GM21723 (cell line): Measurements from ENCODE around the gene NAA10.

Experiments
- ATAC-seq: cut with Tn5 transposase; IDR thresholded peaks from one replicate; pipeline ENCODE4 v1.9.1; 2021; ENCODE audit warnings: mild to moderate bottlenecking, moderate library complexity; ENCODE audit not compliant: unreplicated experiment

Gene NAA10

GRCh38 chrX:153950127-153950526 lies 15.3 kb upstream of the NAA10 start:
- no peak for ATAC-seq

DNA sequence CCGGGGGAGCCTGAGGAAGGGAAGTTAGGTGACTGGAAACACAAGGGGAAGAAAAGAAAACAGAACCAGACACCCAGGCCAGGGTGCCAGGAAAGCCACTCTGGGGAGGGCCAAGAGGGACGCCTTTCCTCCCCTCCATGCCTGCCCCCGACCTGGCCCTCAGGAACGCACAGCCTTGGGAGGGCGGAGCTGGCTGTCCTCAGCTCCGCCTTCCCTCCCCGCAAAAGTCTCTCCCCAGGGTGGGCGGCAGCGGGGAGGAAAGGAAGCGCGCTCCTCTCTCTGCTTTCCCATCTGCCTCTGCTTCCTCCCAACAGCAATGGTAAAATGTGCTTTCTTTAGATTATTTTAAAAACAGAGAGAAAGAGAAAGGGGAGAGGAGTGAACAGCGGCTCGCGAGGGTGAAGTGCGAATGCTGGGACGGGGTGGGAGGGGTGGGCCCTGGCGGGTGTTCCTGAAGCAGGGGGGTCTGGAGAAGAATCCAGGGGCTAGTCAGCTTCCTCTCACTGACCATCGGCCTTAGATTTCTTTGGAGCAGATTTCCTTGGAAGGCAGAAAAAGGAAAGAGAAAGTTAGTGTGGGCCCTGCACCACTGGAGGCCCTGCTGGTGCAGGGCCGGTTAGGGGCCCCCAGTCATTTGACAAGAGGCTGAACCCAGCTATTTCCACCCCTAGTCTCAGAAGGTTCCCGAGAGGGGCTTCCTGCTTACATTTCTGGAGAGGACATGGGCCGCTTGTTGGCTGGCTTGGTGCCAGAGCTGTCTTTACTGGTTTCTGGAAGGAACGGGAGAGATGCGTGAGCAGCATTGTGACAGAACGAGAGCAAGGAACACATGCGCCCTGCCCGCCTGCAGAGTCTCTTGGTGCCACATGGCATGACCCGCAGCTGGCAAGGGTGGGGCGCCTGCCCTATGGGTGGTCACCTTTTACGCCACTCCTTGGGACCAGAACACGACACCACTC lies 14.3 kb upstream of the NAA10 start:
- ATAC-seq, result no peak

DNA sequence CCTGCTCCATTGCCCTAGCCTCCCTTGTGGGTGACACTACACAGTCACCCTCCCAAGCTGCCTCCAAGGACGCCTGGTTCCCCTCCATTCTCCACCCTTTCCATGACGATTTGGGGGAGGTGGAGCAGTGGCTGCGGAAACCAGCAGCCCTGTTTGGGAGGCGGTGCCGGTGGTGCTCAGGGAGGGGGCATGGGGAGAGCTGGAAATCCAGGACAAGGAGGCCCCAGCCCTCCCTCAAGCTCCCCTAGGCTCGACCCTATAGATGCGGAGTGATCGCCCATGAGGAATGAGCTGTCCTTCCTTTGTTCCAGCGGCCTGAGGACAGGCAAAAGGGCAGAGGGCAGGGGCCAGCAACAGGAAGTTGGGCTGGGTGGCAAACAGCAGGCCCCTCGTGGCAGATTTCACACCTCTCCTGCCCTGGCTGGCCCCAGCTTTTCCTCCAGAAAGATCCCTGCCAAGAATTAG lies 13.2 kb upstream of the NAA10 start:
- no peak for ATAC-seq

DNA sequence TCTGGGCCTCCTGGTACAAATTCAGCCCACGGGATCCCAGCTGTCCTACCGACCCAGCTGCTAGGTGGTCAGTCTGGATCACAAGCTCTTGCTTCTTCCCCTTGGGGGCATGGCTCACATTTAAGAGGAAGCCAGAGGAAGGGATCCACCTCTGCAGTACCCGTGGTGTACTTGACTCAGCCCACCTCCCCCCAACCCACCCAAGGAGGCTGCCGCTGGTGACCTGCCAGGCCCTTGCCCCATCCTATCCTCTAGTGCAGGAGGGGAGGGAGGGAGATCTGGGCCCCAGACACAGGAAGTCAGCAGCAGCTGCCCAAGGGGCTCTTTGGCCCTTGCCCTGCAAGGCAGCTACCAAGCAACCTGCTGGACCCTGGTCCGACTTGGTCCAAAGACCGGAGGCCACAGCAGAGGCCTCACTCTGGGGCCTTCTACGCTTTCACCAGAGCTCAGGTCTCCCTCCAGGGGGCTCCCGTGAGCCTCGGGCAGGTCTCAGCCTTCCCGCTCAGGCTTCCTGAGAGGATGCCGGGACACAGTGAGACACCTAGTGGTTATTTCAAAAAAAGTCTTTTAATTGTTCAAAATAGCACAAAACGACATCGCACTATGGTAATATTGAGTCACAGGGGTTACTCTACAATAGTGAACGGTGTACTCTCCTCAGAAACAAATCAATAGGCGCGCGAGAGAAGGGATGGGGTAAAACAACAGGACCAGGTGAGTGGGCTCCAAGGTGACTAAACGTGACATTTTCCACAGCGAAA lies 12.4 kb upstream of the NAA10 start:
- peak; percentile 75 for ATAC-seq

- no peak for ATAC-seq
These were observed 11.4 kb upstream of the NAA10 start for GRCh38 chrX:153945956-153946943.

GRCh38 chrX:153944800-153945150 lies 9.9 kb upstream of the NAA10 start:
- ATAC-seq, result no peak

- no peak for ATAC-seq
These were observed 9.4 kb upstream of the NAA10 start, which contains the start of gene RENBP for GRCh38 chrX:153944140-153944799. Gene RENBP, minus strand, starts transcription at chrX:153944643. Its CDS starts 33 bp downstream, at chrX:153944610.

- ATAC-seq, result no peak
These were observed 6.8 kb upstream of the NAA10 start for GRCh38 chrX:153941336-153942252.

DNA sequence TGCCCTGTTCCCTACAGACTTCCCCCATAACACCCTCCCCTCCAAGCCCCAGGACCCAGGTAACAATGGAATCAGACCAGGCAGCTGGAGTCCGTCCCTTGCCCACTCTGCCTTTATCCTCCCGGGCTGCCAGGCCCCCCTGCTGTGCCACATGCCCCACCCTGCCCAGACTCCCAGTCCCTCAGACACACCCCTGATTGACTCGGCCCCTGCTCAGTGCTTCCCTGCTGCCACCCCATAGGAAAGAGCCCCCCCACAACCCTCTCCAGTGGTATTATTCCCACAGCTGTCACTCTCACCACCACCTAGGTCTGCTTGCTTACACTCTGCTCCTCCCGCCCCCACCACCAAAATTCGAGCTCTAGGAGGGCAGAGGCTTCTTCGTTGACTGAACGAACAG lies 4.7 kb upstream of the NAA10 start:
- no peak for ATAC-seq

DNA sequence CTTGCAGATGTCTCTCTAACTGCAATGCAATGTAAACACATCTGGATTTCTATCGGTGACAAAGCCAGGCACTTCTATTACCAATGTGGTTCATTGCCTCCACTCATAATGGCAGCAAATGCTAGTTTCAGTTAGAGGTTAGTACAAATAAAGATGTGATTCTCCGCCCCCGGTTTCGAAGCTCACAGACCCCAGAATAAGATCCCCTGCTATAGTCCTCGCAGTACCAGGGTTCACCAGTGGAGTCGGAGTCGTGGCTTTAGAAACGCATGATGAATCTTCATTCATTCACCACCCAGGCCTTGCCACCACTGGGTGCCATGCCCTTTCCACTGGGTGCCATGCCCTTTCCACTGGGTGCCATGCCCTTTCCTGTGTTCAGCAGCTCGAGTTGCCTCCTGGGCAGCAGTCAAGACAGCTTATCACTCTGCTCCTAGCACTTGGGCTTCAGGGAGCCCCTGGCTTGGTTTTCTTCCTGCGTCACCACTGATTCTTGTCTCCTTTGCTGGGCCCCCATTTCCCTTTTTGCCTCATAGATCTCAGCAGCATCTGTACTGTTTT lies 3.5 kb upstream of the NAA10 start:
- ATAC-seq, result no peak

GRCh38 chrX:153937056-153937455 lies 2.2 kb upstream of the NAA10 start:
- ATAC-seq, result no peak

DNA sequence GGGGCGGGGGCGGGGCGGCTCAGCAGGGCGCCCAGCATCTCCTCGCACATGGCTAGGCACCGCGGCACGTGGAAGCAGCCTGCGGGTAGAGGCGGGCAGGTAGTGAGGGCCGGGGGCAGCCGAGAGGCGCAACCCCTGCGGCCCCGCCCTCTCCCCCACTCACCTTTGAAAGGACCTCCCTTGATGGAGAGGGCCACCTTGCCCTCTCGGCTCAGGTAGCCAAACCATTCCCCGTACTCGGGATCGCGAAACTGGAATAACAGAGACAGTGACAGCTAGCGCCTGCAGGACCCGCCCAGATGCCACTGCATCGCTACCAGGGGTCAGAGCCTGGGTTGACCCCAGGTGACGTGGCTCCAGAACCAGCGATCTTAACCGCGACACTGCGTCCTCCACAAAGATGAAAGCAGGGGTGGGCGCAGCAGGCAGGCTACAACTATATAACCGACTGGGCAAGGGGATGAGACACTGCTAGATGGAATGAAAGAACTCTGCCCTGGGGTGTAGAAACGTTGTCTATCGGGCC lies 552 bp upstream of the NAA10 start:
- no peak for ATAC-seq

- ATAC-seq, result peak; percentile 19
These were observed 582 bp downstream of the NAA10 start for GRCh38 chrX:153934148-153934761.

- no peak for ATAC-seq
These were observed 1.1 kb downstream of the NAA10 start for GRCh38 chrX:153933748-153934147.

DNA sequence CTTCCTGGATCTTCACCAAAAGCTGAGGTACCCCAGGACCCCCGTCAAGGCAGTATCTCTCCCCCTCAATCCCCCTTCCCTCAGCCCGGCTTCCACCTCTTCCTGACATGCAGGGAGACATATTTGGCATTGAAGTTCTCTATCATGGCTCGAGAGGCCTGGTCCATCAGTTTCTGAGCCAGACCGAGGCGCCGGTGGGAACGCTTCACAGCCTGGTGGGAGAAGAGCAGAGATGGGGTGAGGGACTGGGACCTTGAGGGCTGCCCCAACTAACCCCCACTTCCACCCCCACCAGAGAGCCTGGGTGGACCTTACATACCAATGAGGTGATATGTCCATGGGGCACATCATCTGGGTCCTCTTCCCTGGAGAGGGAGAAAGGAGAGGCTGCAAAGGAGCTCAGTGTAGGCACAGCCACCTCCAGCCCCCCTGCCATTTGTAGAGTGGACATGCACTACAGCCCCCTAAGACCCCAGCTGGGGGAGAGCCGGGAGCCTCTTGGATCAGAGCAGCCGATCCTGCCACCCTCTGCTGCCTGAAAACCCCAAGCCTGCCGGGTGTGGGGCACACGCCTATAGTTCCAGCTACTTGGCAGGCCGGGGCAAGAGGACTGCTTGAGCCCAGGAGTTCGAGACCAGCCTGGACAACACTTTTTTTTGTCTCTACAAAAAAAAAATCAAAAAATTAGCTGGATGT lies 2.5 kb downstream of the NAA10 start:
- ATAC-seq, result no peak

GRCh38 chrX:153931748-153932147 lies 3.1 kb downstream of the NAA10 start:
- ATAC-seq, result no peak

DNA sequence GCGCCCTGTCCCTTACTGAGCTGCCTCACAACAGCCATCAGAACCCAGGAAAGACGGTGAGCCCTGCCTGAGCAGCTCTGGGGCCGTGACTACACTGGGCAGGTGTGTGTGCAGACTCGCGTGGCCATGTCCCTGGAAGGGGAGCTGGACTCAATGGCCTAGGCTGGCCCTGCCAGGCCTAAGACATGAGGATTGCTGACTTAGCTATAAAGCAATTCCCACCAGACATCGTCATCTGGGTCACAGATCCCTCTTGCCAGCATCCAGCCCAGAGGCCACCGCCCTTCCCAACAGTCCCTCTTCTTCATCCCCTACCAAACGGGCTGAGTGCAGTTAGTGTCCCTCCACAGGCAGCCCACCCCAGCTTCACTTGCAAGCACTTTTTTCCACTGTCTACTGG lies 3.7 kb downstream of the NAA10 start:
- ATAC-seq, result no peak
